ENCODE data around the gene PPP1R9B.

The PPP1R9B gene

GRCh38 chr17:50122945-50123344, 27.5 kb downstream of the PPP1R9B start:
- DNase-seq: no peak

GRCh38 chr17:50120475-50121253, 29.8 kb downstream of the PPP1R9B start:
- DNase-seq: no peak

- DNase-seq: no peak
These were observed 31.7 kb downstream of the PPP1R9B start for GRCh38 chr17:50118828-50119218.

DNA sequence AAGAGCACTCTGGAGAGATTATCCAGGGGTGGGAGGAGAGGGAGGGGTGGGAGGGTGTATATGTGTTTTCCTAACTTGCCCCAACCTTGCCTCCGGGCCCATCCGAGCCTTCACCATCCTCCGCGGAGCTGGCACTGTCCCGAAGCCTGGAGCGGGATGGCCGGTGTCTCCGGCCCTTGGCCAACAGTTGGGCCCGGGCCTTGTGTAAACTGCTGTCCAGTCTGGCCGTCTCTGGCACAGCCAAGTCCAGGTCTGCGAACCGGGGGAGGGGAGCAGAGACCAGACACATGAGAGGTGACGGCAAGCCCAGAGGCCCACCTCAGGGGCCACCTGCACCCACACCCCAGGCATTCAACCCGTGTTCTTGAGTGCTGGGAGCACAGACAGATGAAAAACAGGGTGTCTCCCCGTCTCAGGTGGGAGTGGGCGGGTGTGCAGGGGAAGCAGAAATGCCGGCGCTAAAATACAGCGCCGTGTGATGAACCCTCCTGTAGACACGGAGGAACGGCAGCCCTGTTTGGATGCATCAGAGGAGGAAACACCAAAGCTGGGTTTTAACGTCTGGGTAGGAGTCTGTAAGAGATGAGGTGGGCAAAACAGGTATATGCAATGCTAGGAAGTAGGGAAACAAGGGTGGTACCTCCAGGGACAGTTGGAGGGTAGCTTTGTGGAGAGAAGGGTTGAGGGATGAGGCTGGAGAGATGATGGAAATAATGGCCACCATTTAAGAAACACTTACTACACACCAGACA, 32.2 kb downstream of the PPP1R9B start:
- no peak for DNase-seq

DNA sequence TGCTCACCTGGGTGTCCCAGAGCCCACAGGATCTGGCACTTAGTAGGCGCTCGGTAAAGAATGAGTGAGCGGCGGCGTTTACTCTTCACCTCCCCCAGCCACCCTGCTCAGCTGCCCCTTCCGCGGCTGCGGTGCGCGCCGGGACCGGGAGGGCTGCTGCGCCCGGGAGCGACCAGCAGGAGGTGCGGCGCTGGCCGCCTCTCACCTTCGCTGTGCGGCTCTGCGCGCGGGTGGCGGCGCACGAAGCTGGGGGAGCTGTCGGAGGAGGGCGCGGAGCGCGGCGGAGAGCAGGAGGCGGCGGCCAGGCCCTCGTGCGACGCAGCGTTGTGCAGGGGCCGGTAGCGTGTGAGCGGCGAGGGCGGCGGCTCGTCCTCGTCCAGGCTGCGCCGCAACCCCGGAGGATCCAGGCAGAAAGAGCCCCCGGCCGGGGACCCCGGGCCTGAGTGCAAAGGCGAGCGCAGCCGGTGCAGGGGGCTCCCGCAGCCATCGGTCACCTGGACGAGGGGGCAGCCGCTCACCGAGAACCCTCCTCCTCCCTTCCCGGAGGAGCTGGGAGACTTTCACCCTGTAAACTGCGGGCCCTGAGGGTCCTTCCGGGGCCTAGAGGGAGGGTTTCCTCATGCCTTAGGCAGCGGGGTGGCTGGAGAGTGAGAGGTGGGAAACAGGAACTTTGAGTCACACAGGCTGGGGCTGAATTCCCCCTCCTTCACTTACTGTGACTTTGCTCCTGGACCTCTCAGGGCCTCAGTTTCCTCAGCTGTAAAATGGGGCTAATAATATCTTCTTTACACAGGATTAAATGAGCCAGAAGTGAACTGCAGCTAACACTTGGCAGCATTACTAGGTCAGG, 33.0 kb downstream of the PPP1R9B start:
- peak; percentile 13 to 32 (median 22) for DNase-seq

GRCh38 chr17:50115756-50116155, 34.7 kb downstream of the PPP1R9B start:
- DNase-seq: no peak

- no peak for DNase-seq
These were observed 35.6 kb downstream of the PPP1R9B start for GRCh38 chr17:50114849-50115357.

DNA sequence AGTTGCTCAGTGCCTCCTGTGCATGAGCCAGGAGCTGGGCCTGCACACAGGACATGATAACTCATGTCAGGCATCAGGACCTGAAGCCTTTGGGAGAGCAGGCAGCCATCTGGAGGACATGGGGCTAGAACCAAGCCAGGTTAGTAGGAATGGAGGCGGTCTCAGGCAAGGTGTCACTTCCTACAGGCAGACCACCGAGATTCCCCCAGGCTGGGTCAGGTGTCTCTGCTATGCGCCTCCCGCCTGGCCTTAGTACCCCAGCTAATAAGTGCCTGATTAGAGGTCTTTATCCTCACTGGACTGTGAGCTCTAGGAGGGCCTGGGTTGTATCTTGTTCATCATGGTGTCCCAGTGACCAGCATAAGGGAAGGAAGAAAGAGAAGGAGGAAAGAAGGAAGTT, 36.1 kb downstream of the PPP1R9B start:
- no peak for DNase-seq

GRCh38 chr17:50113624-50114320, 36.7 kb downstream of the PPP1R9B start:
- no peak for DNase-seq

GRCh38 chr17:50112694-50113093, 37.8 kb downstream of the PPP1R9B start:
- no peak for DNase-seq

- DNase-seq: no peak
These were observed 38.5 kb downstream of the PPP1R9B start for GRCh38 chr17:50111673-50112655.

- DNase-seq: no peak
These were observed 39.7 kb downstream of the PPP1R9B start for GRCh38 chr17:50110591-50111349.

GRCh38 chr17:50109785-50110184, 40.7 kb downstream of the PPP1R9B start:
- no peak for DNase-seq

DNA sequence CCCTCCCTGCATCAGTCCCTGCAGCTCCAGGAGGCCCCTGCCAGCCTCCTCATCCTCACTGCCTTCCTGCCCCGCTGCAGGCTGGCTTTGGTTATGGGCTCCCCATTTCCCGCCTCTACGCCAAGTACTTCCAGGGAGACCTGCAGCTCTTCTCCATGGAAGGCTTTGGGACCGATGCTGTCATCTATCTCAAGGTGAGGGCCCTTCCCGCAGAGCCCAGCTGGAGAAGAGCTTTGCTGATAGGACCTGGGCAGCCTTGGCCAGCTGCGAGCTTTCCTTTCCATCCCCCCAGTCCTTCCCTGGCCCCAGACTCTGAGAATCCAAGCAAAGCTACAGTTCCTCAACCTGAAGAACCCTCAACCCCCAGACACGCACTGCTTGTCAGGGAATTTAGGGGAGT, 41.3 kb downstream of the PPP1R9B start:
- DNase-seq: no peak

DNA sequence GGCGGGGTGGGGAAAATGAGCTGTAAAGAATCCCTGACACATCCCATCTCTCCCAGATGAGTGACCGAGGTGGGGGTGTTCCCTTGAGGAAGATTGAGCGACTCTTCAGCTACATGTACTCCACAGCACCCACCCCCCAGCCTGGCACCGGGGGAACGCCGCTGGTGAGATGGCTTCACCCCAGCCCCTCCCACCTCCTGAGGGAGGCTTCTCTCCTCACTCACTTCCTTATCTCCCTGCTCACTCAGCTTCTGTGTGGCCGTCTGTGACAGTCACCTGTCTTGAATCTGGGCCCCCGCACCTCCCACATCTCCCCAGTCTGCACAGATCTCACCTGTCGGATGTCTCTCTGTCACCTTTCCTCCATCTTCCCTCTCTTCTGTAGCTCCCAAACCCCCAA, 41.9 kb downstream of the PPP1R9B start:
- DNase-seq: no peak

DNA sequence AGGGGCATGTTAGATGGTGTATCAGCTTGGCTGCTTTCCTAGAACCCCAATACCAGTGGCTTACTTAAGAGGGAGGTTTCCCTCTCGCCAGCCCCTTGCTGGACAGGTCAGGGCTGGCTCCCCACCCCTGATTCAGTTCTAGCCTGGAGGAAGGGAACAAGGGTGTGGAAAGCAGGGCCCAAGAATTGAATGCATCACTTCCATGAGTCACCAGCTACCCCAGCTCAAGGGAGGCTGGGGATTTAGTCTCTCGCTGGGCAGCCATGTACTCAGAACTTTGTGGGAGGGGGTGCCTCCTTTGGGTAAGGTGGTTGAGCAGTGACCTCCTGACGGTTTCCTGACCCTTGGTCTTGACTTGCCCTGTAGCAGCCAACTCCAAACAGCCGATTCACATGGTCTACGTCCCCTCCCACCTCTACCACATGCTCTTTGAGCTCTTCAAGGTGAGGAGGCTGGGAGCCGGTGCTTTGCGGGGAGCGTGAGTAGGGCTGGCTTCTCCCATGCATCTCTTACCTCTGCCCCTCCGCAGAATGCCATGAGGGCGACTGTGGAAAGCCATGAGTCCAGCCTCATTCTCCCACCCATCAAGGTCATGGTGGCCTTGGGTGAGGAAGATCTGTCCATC, 42.6 kb downstream of the PPP1R9B start:
- DNase-seq: no peak

DNA sequence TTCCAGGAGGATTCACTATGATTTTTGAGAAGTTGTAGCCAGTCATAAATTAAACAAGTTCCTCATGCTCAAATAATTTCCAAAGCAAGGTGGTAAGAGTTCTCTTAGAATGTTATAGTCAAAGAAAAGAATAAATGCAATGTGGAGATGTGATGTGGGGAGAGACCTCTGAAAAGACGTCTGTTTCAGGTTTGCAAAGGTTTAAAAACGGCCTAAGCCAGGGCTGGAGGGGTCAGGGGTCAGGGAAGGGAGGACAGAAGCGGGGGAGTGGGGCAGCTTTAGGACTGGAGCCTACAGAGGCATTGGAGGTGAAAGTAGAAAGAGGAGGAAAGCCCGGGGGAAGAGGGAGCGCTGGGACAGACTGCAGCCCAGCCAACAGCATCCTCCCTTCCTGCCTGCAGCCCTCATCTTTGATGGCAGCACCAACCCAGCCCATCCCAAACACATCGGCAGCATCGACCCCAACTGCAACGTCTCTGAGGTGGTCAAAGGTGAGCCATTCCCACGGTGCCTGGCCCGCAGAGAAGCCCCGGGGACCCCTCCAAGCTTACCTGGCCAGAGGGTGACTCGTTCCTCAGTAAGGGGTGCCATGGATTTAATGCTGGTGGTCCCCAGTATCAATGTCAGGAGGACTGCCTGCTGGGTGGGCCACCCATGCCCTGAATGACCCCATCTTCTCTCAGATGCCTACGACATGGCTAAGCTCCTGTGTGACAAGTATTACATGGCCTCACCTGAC, 43.9 kb downstream of the PPP1R9B start:
- no peak for DNase-seq

DNA sequence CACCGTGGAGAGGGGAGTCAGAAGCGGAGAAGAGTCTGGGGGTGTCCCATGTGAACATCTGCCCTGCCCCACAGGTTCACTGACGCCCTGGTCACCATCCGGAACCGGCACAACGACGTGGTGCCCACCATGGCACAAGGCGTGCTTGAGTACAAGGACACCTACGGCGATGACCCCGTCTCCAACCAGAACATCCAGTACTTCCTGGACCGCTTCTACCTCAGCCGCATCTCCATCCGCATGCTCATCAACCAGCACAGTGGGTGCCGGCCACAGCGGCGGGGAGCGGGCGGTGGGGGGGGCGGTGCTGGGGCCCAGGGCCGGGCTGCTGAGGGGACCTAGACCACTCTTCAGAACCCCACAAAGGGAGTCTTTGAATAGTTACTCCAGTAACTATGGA, 44.7 kb downstream of the PPP1R9B start:
- no peak for DNase-seq

- DNase-seq: no peak
These were observed 46.5 kb downstream of the PPP1R9B start for GRCh38 chr17:50103941-50104340.

Measured in activated CD4-positive, CD25-positive, alpha-beta regulatory T cell (primary cell).